Kidney (tissue), 14 donors: Measurements from ENCODE around the gene KCNK15. TPM values are rescaled to one million over a fixed set of nuclear protein-coding genes. Genes with fewer than 3 reads are reported as not detected.

Source experiments
- DNase-seq, 5 donors: peaks; one replicate each; pipeline ENCODE4 v3.0.0-alpha.2; 2013 to 2020
- FAIRE-seq: peaks from 2 replicates; lab custom pipeline; 2012; peaks lifted over from hg19 to GRCh38; lab: Jason Lieb, UNC
- H3K27ac ChIP-seq, 2 donors: one replicate each; pipeline ENCODE4 v1.7.0; 2013; ENCODE audit warnings: low read depth in 2 of 2, low read length in 2 of 2, inconsistent platforms in 1 of 2
- H3K27me3 ChIP-seq: one replicate; pipeline ENCODE4 v1.7.1; 2013; ENCODE audit warnings: low read length, inconsistent platforms; ENCODE audit not compliant: control insufficient read depth, insufficient read depth
- H3K36me3 ChIP-seq, 3 donors: one replicate each; pipeline versions ENCODE4 v1.7.0 to v1.7.1; 2013; ENCODE audit warnings: low read length in 3 of 3, control low read depth in 1 of 3, inconsistent platforms in 1 of 3; ENCODE audit not compliant: insufficient read depth in 3 of 3, control insufficient read depth in 2 of 3
- H3K4me1 ChIP-seq, 3 donors: one replicate each; pipeline versions ENCODE4 v1.7.0 to v1.7.1; 2013; ENCODE audit warnings: low read length in 3 of 3, inconsistent platforms in 1 of 3, low read depth in 1 of 3; ENCODE audit not compliant: control insufficient read depth in 2 of 3, insufficient read depth in 2 of 3
- H3K4me3 ChIP-seq, 3 donors: one replicate each; pipeline versions ENCODE4 v1.7.0 to v1.8.1; 2013; ENCODE audit warnings: low read length in 3 of 3, control low read depth in 1 of 3, inconsistent platforms in 1 of 3
- H3K9ac ChIP-seq, 3 donors: one replicate each; pipeline versions ENCODE4 v1.7.0 to v1.7.1; 2013; ENCODE audit warnings: low read length in 3 of 3, control low read depth in 1 of 3, inconsistent platforms in 1 of 3
- H3K9me3 ChIP-seq, 3 donors: one replicate each; pipeline versions ENCODE4 v1.7.0 to v1.7.1; 2013; ENCODE audit warnings: low read length in 3 of 3, control low read depth in 1 of 3, inconsistent platforms in 1 of 3; ENCODE audit not compliant: control insufficient read depth in 2 of 3, insufficient read depth in 1 of 3
- CTCF ChIP-seq: IDR thresholded peaks from 3 replicates; pipeline ENCODE4 v1.5.1; 2012; ENCODE audit warnings: mild to moderate bottlenecking, moderate library complexity, borderline replicate concordance; ENCODE audit not compliant: insufficient read depth; ENCODE audit errors: extremely low read depth
- intact Hi-C: fragments of 100-400 bp; cut with DNase I; formaldehyde crosslinking; loops from one replicate; pipeline ENCODE4 v1.11.1; 2022
- polyA plus RNA-seq: library from polyadenylated mRNA; stranded (reverse); fragments of 350-450 nt; fragmentation: Illumina TruSeq; extraction: RNeasy Lipid Tissue Mini Kit (QIAGEN cat#74804); gene quantifications from one replicate; pipeline ENCODE4 v1.2.3, GENCODE V29; 2014; ENCODE audit warnings: low read depth, low replicate concordance; ENCODE audit not compliant: insufficient read depth
- total RNA-seq: library from RNA; stranded (reverse); fragmentation: NEBNext Ultra II Directional; extraction: Animal tissue kit (Norgen Biotek cat#: 25700); gene quantifications from one replicate; pipeline ENCODE4 v1.2.1, GENCODE V29; 2021
- donor health status: control.
- donor health status: control.
- donor health status: control.
- donor health status: control.
- donor health status: control.
- donor health status: DM: yes; HTN: yes; CAD: no.
- donor health status: Normal renal cell carcinoma (clear cell type).

KCNK15 gene
- total and polyA plus RNA-seq, 2 donors from 2014 or later = 0.62 to 11.7 TPM

DNA sequence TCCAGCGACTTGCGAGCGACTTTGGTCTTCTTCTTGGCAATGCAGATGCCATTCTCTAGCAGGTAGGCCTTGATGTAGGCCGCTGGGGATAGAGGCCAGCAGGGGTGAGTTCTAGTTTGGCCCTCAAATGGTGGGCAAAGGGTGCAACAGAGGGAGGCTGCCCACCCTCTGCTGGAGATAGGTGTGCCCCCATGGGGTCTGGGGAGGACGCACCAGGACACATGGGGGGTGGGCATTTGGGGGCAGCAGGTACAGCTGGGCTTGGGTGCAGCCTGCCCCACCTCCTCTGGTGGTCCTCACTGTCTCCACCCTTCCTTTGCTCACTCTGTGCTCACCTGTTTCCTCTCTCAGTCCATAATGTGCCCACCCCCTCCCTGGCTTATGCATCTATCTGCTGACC, 11.3 kb downstream of the KCNK15 start:
- Histone ChIP-seq H3K36me3 (no peaks in the 10 kb centered on the region), H3K4me3 (no peak overlapping the region), H3K4me1 (no peaks in the 10 kb centered on the region), H3K27ac (no peak overlapping the region), H3K9me3 (no peaks in the 10 kb centered on the region), H3K9ac (no peak overlapping the region), H3K27me3 (no peaks in the 10 kb centered on the region)
- intact Hi-C loops = loop anchor here (5.0 kb wide), 1 partner anchor 110 kb away; no protein-coding TSS in a partner anchor
- DNase-seq (no peak), FAIRE-seq (no peak)
- TF ChIP-seq CTCF = no peak

DNA sequence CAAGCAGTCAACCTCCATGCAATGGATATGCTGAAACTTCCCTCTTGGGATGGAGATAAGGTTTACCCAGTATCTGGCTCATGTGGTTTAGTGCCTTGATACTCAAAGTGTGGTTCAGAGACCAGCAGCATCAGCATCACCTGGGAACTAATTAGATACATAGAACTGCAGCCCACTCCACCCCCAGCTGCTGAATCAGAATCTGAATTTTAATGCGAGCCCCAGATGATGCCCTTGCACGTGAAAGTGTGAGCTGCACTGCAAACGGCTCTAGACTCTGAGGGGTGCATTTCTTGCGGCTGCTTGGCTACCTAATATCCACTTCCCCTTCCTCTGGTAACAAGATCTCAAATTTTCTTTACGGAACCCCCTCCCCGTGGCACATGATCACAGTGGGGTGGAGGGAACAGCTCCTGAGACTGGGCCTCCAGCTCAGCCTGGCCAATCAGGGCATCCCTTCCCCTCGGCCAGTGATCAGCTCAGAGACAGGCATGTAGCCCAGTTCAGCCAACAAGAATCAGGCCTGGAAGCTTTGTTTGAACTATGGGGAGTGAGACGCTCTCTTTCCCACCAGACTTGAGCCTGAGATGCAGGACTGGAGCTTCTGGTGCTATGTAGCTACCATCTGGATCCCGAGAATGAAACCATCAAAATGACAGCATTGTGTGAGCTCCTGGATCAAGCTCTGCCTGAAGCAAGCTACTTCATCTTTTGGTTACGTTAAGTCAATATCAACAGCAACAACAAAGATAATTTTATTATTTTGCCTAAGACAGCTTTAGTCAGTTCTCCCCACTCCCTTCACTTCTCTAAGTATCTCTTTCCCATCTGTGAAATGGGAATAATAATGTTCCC, 12.8 kb downstream of the KCNK15 start:
- H3K4me1 ChIP-seq = no peaks in the 10 kb centered on the region
- no peak for TF ChIP-seq CTCF
- H3K27ac ChIP-seq = no peak overlapping the region
- DNase-seq = no peak
- intact Hi-C loops = loop anchor here (5.0 kb wide), 1 partner anchor 109 kb away; no protein-coding TSS in a partner anchor
- H3K4me3 ChIP-seq = no peak overlapping the region
- H3K36me3 ChIP-seq = no peaks in the 10 kb centered on the region
- no peak overlapping the region for H3K9ac ChIP-seq
- no peak for FAIRE-seq
- H3K27me3 ChIP-seq = no peaks in the 10 kb centered on the region
- no peaks in the 10 kb centered on the region for H3K9me3 ChIP-seq

GRCh38 chr20:44759595-44759994, 13.9 kb downstream of the KCNK15 start:
- Histone ChIP-seq H3K27me3 (no peaks in the 10 kb centered on the region), H3K36me3 (no peaks in the 10 kb centered on the region), H3K9me3 (no peaks in the 10 kb centered on the region), H3K4me3 (no peak overlapping the region), H3K4me1 (no peaks in the 10 kb centered on the region), H3K9ac (no peak overlapping the region), H3K27ac (no peak overlapping the region)
- no peak for TF ChIP-seq CTCF
- DNase-seq (no peak), FAIRE-seq (no peak)
- intact Hi-C loops = loop anchor here (5.0 kb wide), 1 partner anchor 108 kb away; no protein-coding TSS in a partner anchor
